Keratinocyte (primary cell): Measurements from ENCODE around the gene ADGRD1. TPM values are rescaled to one million over a fixed set of nuclear protein-coding genes. Genes with fewer than 3 reads are reported as not detected.

Experiments used
- DNase-seq: peaks from one replicate; pipeline ENCODE4 v3.0.0-alpha.2; 2011; ENCODE audit warnings: low read depth, missing footprints, low spot score
- FAIRE-seq: peaks from 2 replicates; lab custom pipeline; 2011; peaks lifted over from hg19 to GRCh38; lab: Jason Lieb, UNC
- H2AFZ ChIP-seq: 2 replicates; pipeline ENCODE4 v1.6.0; 2012; ENCODE audit warnings: low read length, control low read depth, inconsistent platforms; ENCODE audit not compliant: control insufficient read depth
- H3K27ac ChIP-seq: 2 replicates; pipeline ENCODE4 v1.5.1; 2011; ENCODE audit warnings: low read length; ENCODE audit not compliant: control insufficient read depth, insufficient read depth
- H3K27me3 ChIP-seq: 3 replicates; pipeline ENCODE4 v1.6.0; 2011; ENCODE audit warnings: low read length; ENCODE audit not compliant: control insufficient read depth, insufficient read depth; ENCODE audit errors: extremely low read depth
- H3K36me3 ChIP-seq, 2 experiments: 2 replicates in 1 of 2; 3 replicates in 1 of 2; pipeline ENCODE4 v1.5.1; 2011; ENCODE audit warnings: low read length in 2 of 2, mild to moderate bottlenecking in 1 of 2; ENCODE audit not compliant: control insufficient read depth in 2 of 2, insufficient read depth in 2 of 2; ENCODE audit errors: extremely low read depth in 1 of 2
- H3K4me1 ChIP-seq: 3 replicates; pipeline ENCODE4 v1.5.1; 2011; ENCODE audit warnings: low read length; ENCODE audit not compliant: control insufficient read depth, insufficient read depth; ENCODE audit errors: extremely low read depth
- H3K4me2 ChIP-seq: 3 replicates; pipeline ENCODE4 v1.6.0; 2011; ENCODE audit warnings: low read depth, low read length; ENCODE audit not compliant: control insufficient read depth, insufficient read depth; ENCODE audit errors: extremely low read depth
- H3K4me3 ChIP-seq, 3 experiments: fragments of 200-600 bp in 1 of 3; sonication (generic) in 1 of 3; 2 replicates in 2 of 3; 3 replicates in 1 of 3; pipeline ENCODE4 v1.5.1; 2011 to 2016; ENCODE audit warnings: low read length in 3 of 3, mild to moderate bottlenecking in 3 of 3, control low read depth in 2 of 3, inconsistent platforms in 1 of 3, low read depth in 1 of 3, mixed read lengths in 1 of 3, mixed run types in 1 of 3, moderate library complexity in 1 of 3; ENCODE audit not compliant: control insufficient read depth in 2 of 3, insufficient read depth in 2 of 3; ENCODE audit errors: extremely low read depth in 1 of 3
- H3K79me2 ChIP-seq: 2 replicates; pipeline ENCODE4 v1.6.0; 2012; ENCODE audit warnings: low read length; ENCODE audit not compliant: control insufficient read depth, insufficient read depth
- H3K9ac ChIP-seq: 3 replicates; pipeline ENCODE4 v1.6.0; 2011; ENCODE audit warnings: low read length; ENCODE audit not compliant: control insufficient read depth, insufficient read depth; ENCODE audit errors: extremely low read depth
- H3K9me1 ChIP-seq: 3 replicates; pipeline ENCODE4 v1.6.0; 2011; ENCODE audit warnings: low read length; ENCODE audit not compliant: control insufficient read depth, insufficient read depth; ENCODE audit errors: extremely low read depth
- H3K9me3 ChIP-seq: 2 replicates; pipeline ENCODE4 v1.5.1; 2012; ENCODE audit warnings: low read depth, low read length; ENCODE audit not compliant: control insufficient read depth
- H4K20me1 ChIP-seq: 3 replicates; pipeline ENCODE4 v1.6.0; 2011; ENCODE audit warnings: low read length; ENCODE audit not compliant: control insufficient read depth, insufficient read depth; ENCODE audit errors: extremely low read depth
- CTCF ChIP-seq, 3 experiments: IDR thresholded peaks in 1 of 3; conservative IDR thresholded peaks in 1 of 3; optimal IDR thresholded peaks in 1 of 3; 2 replicates in 2 of 3; 3 replicates in 1 of 3; pipeline versions ENCODE3 to v1.5.1; 2011; ENCODE audit warnings: low read length in 3 of 3, mild to moderate bottlenecking in 3 of 3, moderate library complexity in 2 of 3, control low read depth in 1 of 3, inconsistent platforms in 1 of 3; ENCODE audit not compliant: insufficient read depth in 2 of 3; ENCODE audit errors: extremely low read depth in 1 of 3
- EZH2 ChIP-seq: IDR thresholded peaks from one replicate; pipeline ENCODE4 v1.6.1; 2012; ENCODE audit warnings: inconsistent platforms, mild to moderate bottlenecking, low read length, moderate library complexity
- dilution Hi-C: fragments of 300-500 bp; cut with MboI; formaldehyde crosslinking; loops from one replicate; pipeline ENCODE4 v1.7.0; 2020; ENCODE audit warnings: low sequenced_read_pairs; ENCODE audit not compliant: extremely low pct_ligation_motif_present
- polyA plus RNA-seq, 5 experiments: library from polyadenylated mRNA; depleted of rRNA in 3 of 5; stranded (reverse) in 3 of 5; stranded (forward) in 1 of 5; unstranded in 1 of 5; fragments of >200 nt; gene quantifications; 1 replicate in 1 of 5; 2 replicates in 3 of 5; 3 replicates in 1 of 5; pipeline versions ENCODE4 v1.2.1 to v1.2.3, GENCODE V29; 2011 to 2012; ENCODE audit warnings: missing spikeins in 2 of 5, low read depth in 1 of 5, low replicate concordance in 1 of 5

Gene ADGRD1
- polyA plus RNA-seq, 1 donor (not counting 4 experiments of a cell fraction or from before 2014, with no cell fraction given), result not detected

- Histone ChIP-seq H3K4me1 (no peaks in the 10 kb centered on the region), H3K27ac (no peak overlapping the region), H4K20me1 (no peaks in the 10 kb centered on the region), H3K4me2 (no peak overlapping the region), H2AFZ (no peak overlapping the region), H3K9me1 (no peaks in the 10 kb centered on the region), H3K79me2 (no peaks in the 10 kb centered on the region), H3K27me3 (no peaks in the 10 kb centered on the region), H3K36me3 (no peaks in the 10 kb centered on the region), H3K4me3 (no peak overlapping the region), H3K9ac (no peak overlapping the region), H3K9me3 (no peaks in the 10 kb centered on the region)
- no peak for DNase-seq
- dilution Hi-C loops, result no loop called here
- FAIRE-seq, result no peak
- TF ChIP-seq CTCF (optimal IDR thresholded peaks at IDR 0.05 in 1 of 3, IDR thresholded peaks at IDR 0.05 in 1 of 3, conservative IDR thresholded peaks at IDR 0.05 in 1 of 3; ENCODE audit: extremely low read depth in 1 of 3, insufficient read depth in 2 of 3, low read length in 3 of 3), result no peak
- no peak for TF ChIP-seq EZH2
These were observed 102.9 kb downstream of the ADGRD1 start for GRCh38 chr12:131056626-131057025.

GRCh38 chr12:131057211-131057721 lies 103.6 kb downstream of the ADGRD1 start:
- H3K27me3 ChIP-seq, result no peaks in the 10 kb centered on the region
- no peak for FAIRE-seq

More at GRCh38 chr12:131057211-131057721, 103.6 kb downstream of the ADGRD1 start:
- Histone ChIP-seq H3K4me2 (no peak overlapping the region), H2AFZ (no peak overlapping the region), H3K9ac (no peak overlapping the region), H3K27ac (no peak overlapping the region), H3K4me3 (no peak overlapping the region), H4K20me1 (no peaks in the 10 kb centered on the region), H3K9me1 (no peaks in the 10 kb centered on the region), H3K36me3 (no peaks in the 10 kb centered on the region), H3K79me2 (no peaks in the 10 kb centered on the region), H3K9me3 (no peaks in the 10 kb centered on the region), H3K4me1 (no peaks in the 10 kb centered on the region)
- dilution Hi-C loops, result no loop called here
- no peak for DNase-seq
- TF ChIP-seq CTCF (optimal IDR thresholded peaks at IDR 0.05 in 1 of 3, IDR thresholded peaks at IDR 0.05 in 1 of 3, conservative IDR thresholded peaks at IDR 0.05 in 1 of 3; ENCODE audit: extremely low read depth in 1 of 3, insufficient read depth in 2 of 3, low read length in 3 of 3) (no peak), EZH2 (no peak)
